CD4-positive, alpha-beta memory T cell (primary cell): ENCODE measurements around the gene KRTAP12-4. TPM values are rescaled to one million over a fixed set of nuclear protein-coding genes. Genes with fewer than 3 reads are reported as not detected.
"Not testable (repeated sequence)": the region's sequence is repeated elsewhere in the genome, so short reads cannot be mapped to it uniquely, and the experiment has no call there.

Source experiments
- CTCF ChIA-PET: fragments of 350-600 bp; sonication (Branson Sonifier 250); formaldehyde crosslinking; loops from one replicate; lab custom pipeline; 2021; ENCODE audit warnings: inconsistent platforms; ENCODE audit not compliant: partially characterized antibody; lab: Charles Lee
- POLR2A ChIA-PET: fragments of 350-600 bp; sonication (Branson Sonifier 250); formaldehyde crosslinking; loops from one replicate; lab custom pipeline; 2021; ENCODE audit not compliant: partially characterized antibody; lab: Charles Lee
- DNase-seq, 5 donors: peaks; one replicate each; pipeline versions ENCODE4 v3.0.0 to v3.0.0-alpha.2; 2020 to 2022; ENCODE audit warnings: mixed read lengths in 1 of 5
- H3K27ac ChIP-seq: one replicate; pipeline ENCODE4 v1.7.0; 2013; ENCODE audit warnings: low read depth, low read length
- H3K27me3 ChIP-seq: 2 replicates; pipeline ENCODE4 v1.7.0; 2013; ENCODE audit warnings: mild to moderate bottlenecking, low read length, moderate library complexity; ENCODE audit not compliant: insufficient read depth
- H3K36me3 ChIP-seq: 2 replicates; pipeline ENCODE4 v1.7.0; 2013; ENCODE audit warnings: mild to moderate bottlenecking, low read length, moderate library complexity; ENCODE audit not compliant: insufficient read depth
- H3K4me1 ChIP-seq: 2 replicates; pipeline ENCODE4 v1.7.0; 2013; ENCODE audit warnings: mild to moderate bottlenecking, low read length, moderate library complexity; ENCODE audit not compliant: insufficient read depth
- H3K4me3 ChIP-seq, 2 donors: one replicate each; pipeline ENCODE4 v1.7.0; 2013; ENCODE audit warnings: low read length in 2 of 2, mild to moderate bottlenecking in 1 of 2
- H3K9me3 ChIP-seq, 2 donors: one replicate each; pipeline ENCODE4 v1.7.0; 2013; ENCODE audit warnings: low read length in 2 of 2, control low read depth in 1 of 2; ENCODE audit not compliant: control insufficient read depth in 1 of 2
- H3K27ac Mint-ChIP-seq, 7 donors: one replicate each; pipeline ENCODE4 v1.8.0; 2020 to 2021; ENCODE audit warnings: mixed read lengths in 7 of 7, mild to moderate bottlenecking in 6 of 7, inconsistent platforms in 3 of 7, moderate library complexity in 3 of 7
- H3K27me3 Mint-ChIP-seq, 2 donors: one replicate each; pipeline ENCODE4 v1.8.0; 2020 to 2021; ENCODE audit warnings: mixed read lengths in 2 of 2
- H3K36me3 Mint-ChIP-seq, 2 donors: one replicate each; pipeline ENCODE4 v1.8.0; 2020 to 2021; ENCODE audit warnings: mixed read lengths in 2 of 2, inconsistent platforms in 1 of 2, mild to moderate bottlenecking in 1 of 2
- H3K4me1 Mint-ChIP-seq, 4 donors: one replicate each; pipeline ENCODE4 v1.8.0; 2020 to 2021; ENCODE audit warnings: mixed read lengths in 4 of 4, mild to moderate bottlenecking in 1 of 4
- H3K4me3 Mint-ChIP-seq, 8 donors: one replicate each; pipeline ENCODE4 v1.8.0; 2020 to 2021; ENCODE audit warnings: mixed read lengths in 8 of 8, mild to moderate bottlenecking in 7 of 8, moderate library complexity in 6 of 8, inconsistent platforms in 3 of 8
- H3K9me3 Mint-ChIP-seq, 8 donors: one replicate each; pipeline ENCODE4 v1.8.0; 2020 to 2021; ENCODE audit warnings: mixed read lengths in 8 of 8, mild to moderate bottlenecking in 5 of 8, inconsistent platforms in 3 of 8, moderate library complexity in 1 of 8
- intact Hi-C: fragments of 100-400 bp; cut with micrococcal nuclease; formaldehyde crosslinking; loops from one replicate; pipeline ENCODE4 v1.15.1; 2023
- polyA plus RNA-seq, 2 donors: library from polyadenylated mRNA; unstranded; fragments of 300-500 nt; fragmentation: Illumina TruSeq; gene quantifications; one replicate each; pipeline ENCODE4 v1.2.3, GENCODE V29; 2021
- total RNA-seq, 2 experiments: library from RNA; stranded (reverse); gene quantifications; one replicate each; pipeline ENCODE4 v1.2.3, GENCODE V29; 2021

KRTAP12-4 gene
- total and polyA plus RNA-seq, 4 experiments from 2014 or later, result not detected

DNA sequence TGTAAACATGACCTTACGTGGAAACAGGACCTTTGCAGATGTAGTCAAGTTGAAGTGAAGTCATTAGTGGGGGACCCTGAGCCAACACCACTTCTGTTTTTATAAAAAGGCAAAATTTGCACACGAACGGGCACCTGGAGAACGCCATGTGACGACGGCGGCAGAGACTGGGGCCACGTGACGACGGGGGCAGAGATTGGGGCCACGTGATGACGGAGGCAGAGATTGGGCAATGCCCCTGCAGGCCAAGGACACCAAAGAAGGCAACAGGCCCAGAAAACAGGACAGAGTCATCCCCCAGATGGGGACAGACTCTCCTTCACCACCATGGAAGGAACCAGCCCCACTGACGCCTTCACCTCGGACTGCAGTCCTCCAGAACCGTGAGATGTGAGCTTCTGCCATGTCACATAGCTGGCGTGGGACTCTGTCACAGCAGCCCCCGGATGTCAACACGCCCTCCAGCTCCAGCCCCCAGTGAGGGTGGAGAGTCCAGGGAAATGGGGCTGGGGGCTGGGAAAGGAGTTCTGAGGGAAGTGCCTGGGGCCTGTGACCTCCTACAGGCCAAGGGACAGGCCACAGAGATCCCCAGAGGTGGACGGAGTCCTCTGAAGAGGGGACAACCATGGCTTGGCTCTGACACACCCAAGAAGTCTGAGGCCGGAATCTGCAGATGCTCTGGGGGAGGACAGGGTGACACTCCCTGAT is 4.0 kb downstream of the KRTAP12-4 start:
- Mint-ChIP-seq H3K36me3 (peaks cover 3 to 4% of the 10 kb centered on the region in 2 donors), H3K27ac (peak overlapping the region in 3 of 7 donors; percentile 41 to 60 (median 55)), H3K4me3 (no peak overlapping the region), H3K9me3 (peaks cover 0 to 25% (median 9%) of the 10 kb centered on the region in 8 donors), H3K4me1 (peaks cover 18 to 31% (median 21%) of the 10 kb centered on the region in 4 donors), H3K27me3 (no peaks in the 10 kb centered on the region)
- ChIA-PET CTCF (no interaction called here), POLR2A (no interaction called here)
- Histone ChIP-seq H3K4me1 (peaks cover 23% of the 10 kb centered on the region), H3K27me3 (no peaks in the 10 kb centered on the region), H3K36me3 (no peaks in the 10 kb centered on the region), H3K27ac (no peak overlapping the region), H3K9me3 (no peaks in the 10 kb centered on the region), H3K4me3 (no peak overlapping the region)
- intact Hi-C loops, result no loop called here
- DNase-seq, result no peak

DNA sequence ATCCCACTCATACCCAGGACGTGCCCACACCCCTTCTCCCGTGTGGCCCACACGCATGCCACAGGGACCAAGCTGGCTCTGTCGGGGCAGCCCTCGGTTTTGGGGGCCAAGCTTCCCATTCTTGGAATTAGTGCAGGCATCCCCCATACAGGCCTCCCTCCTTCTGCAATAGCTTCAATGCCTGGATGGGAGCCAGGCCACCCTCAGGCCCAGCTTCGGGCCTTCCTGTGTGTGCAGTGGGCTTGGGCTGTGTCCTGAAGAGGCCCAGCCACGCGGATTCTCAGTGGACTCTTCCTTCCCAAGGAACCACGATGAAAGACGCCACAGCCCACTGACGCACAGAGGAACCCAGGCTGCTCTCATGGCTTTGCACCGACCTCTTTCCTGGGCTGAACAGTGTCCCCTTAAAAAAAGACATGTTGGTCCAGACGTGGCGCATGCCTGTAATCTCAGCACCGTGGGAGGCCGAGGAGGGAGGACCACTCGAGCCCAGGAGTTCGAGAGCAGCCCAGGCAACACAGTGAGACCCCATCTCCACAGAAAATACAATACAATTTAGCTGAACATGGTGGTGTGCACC is 4.8 kb downstream of the KRTAP12-4 start:
- peaks cover 14 to 23% (median 18%) of the 10 kb centered on the region in 4 donors for H3K4me1 Mint-ChIP-seq
- H3K27me3 Mint-ChIP-seq, result no peaks in the 10 kb centered on the region
- Histone ChIP-seq H3K27ac (no peak overlapping the region), H3K4me3 (no peak overlapping the region), H3K9me3 (peaks cover 0 to 2% of the 10 kb centered on the region in 2 donors), H3K36me3 (no peaks in the 10 kb centered on the region), H3K27me3 (no peaks in the 10 kb centered on the region), H3K4me1 (peaks cover 15% of the 10 kb centered on the region)
- peaks cover 8 to 9% of the 10 kb centered on the region in 2 donors for H3K36me3 Mint-ChIP-seq
- peak overlapping the region in 2 of 7 donors; percentile 47 to 55 for H3K27ac Mint-ChIP-seq
- intact Hi-C loops, result no loop called here
- ChIA-PET CTCF (no interaction called here), POLR2A (interaction anchor here (0.5 to 3.6 kb wide), 2 partner anchors 8 to 347 kb away, joined by 3 to 16 read pairs; partner anchors contain the start of gene KRTAP12-3)
- no peak overlapping the region for H3K4me3 Mint-ChIP-seq
- DNase-seq, result no peak
- peaks cover 0 to 28% (median 14%) of the 10 kb centered on the region in 8 donors for H3K9me3 Mint-ChIP-seq

DNA sequence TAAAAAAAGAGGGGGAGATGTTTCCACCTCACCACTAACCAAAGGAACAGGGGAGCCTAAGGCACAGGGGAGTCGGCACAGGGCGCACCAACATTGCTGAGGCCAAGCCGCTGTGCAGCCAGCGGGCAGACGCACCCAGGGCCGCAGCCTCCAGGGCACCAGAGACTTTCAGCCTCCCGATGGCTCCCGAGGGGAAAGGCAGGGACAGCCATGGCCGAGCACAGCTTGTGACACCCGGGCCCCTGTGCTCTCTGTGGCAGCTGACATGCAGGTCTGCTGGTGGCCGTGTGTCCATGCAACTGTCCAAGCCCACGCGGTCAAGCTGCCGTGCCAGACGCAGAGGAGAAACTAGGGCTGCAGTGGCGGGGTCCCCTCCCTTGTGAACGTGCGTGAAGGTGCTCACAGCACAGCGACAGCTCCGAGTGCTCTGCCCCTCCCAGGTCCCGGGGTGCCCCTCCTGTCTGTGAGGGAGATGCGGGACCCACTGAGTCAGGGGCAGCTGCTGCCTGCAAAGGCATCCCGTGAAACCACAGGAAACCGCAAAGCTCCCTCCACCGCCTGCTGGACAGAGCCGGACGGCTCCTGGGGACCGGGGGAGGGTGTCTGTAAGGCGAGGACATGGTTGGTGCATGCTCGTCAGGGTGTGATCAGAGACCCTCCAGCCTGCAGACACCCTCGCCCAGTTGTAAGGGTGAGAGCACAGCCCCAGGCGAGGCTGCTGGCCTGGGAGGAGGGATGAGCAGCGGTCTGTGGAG is 5.7 kb downstream of the KRTAP12-4 start:
- H3K36me3 Mint-ChIP-seq, result peaks cover 6 to 11% of the 10 kb centered on the region in 2 donors
- H3K9me3 ChIP-seq, result peaks cover 0 to 9% of the 10 kb centered on the region in 2 donors
- H3K9me3 Mint-ChIP-seq, result peaks cover 0 to 31% (median 18%) of the 10 kb centered on the region in 8 donors
- POLR2A ChIA-PET, result interaction anchor here (3.6 kb wide), 1 partner anchor 9 kb away, joined by 16 read pairs; the partner anchor contains the start of gene KRTAP12-3
- H3K36me3 ChIP-seq, result no peaks in the 10 kb centered on the region
- peak overlapping the region in 1 of 7 donors; percentile 41 for H3K27ac Mint-ChIP-seq
- H3K27ac ChIP-seq, result no peak overlapping the region
- intact Hi-C loops, result no loop called here
- no peak overlapping the region for H3K4me3 Mint-ChIP-seq
- H3K4me3 ChIP-seq, result no peak overlapping the region
- H3K4me1 ChIP-seq, result peaks cover 7% of the 10 kb centered on the region
- H3K4me1 Mint-ChIP-seq, result peaks cover 5 to 15% (median 9%) of the 10 kb centered on the region in 4 donors
- no peak for DNase-seq
- no peaks in the 10 kb centered on the region for H3K27me3 ChIP-seq
- H3K27me3 Mint-ChIP-seq, result no peaks in the 10 kb centered on the region
- CTCF ChIA-PET, result no interaction called here

DNA sequence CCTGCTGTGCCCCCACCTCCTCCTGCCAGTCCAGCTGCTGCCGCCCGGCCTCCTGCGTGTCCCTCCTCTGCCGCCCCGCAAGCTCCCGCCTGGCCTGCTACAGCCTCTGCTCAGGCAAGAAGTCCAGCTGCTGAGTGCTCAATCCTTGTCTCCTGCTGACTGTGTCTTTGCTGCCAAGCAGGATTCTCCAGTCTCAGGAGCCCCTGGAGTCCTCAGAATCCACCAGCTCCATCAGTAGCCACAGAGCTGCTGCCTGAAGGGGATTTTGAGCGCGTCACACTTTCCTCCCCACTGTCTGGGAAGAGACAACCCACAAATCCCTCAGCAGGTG is 7.3 kb downstream of the KRTAP12-4 start:
- H3K4me3 Mint-ChIP-seq, result no peak overlapping the region
- intact Hi-C loops, result no loop called here

GRCh38 chr21:44646366-44647221 is 7.9 kb downstream of the KRTAP12-4 start, which contains the start of gene KRTAP10-11:
Gene KRTAP10-11 (plus strand): TSS chr21:44646414. CDS start chr21:44646459, 45 bp downstream.
- Mint-ChIP-seq H3K9me3 (peaks cover 0 to 44% (median 30%) of the 10 kb centered on the region in 8 donors), H3K27ac (peak within 1 kb of the TSS in 2 of 7 donors; percentile 13 to 41), H3K36me3 (peaks cover 10 to 11% of the 10 kb centered on the region in 2 donors)
- H3K9me3 ChIP-seq, result peaks cover 0 to 13% of the 10 kb centered on the region in 2 donors
- ChIA-PET POLR2A (interaction anchor here (3.6 kb wide), 1 partner anchor 11 kb away, joined by 16 read pairs; the partner anchor contains the start of gene KRTAP12-3), CTCF (interaction anchor here (1.1 to 1.4 kb wide), 3 partner anchors 11 to 136 kb away, joined by 3 to 5 read pairs (median 4); partner anchors contain the start of gene KRTAP12-3)
- H3K27ac ChIP-seq, H3K4me1 Mint-ChIP-seq, H3K36me3 ChIP-seq, DNase-seq, H3K4me3 ChIP-seq, H3K27me3 ChIP-seq, H3K27me3 Mint-ChIP-seq, H3K4me1 ChIP-seq, intact Hi-C loops, H3K4me3 Mint-ChIP-seq: not testable (repeated sequence)

More for the DNA sequence above, 7.3 kb downstream of the KRTAP12-4 start:
- no peaks in the 10 kb centered on the region for H3K36me3 ChIP-seq
- DNase-seq, result no peak
- POLR2A ChIA-PET, result interaction anchor here (3.6 kb wide), 1 partner anchor 11 kb away, joined by 16 read pairs; the partner anchor contains the start of gene KRTAP12-3
- Mint-ChIP-seq H3K9me3 (peaks cover 0 to 40% (median 29%) of the 10 kb centered on the region in 8 donors), H3K27ac (peak overlapping the region in 1 of 7 donors; percentile 13), H3K36me3 (peaks cover 10 to 11% of the 10 kb centered on the region in 2 donors), H3K27me3 (no peaks in the 10 kb centered on the region), H3K4me1 (peaks cover 0 to 7% (median 4%) of the 10 kb centered on the region in 4 donors)
- no peaks in the 10 kb centered on the region for H3K27me3 ChIP-seq
- no peak overlapping the region for H3K4me3 ChIP-seq
- H3K27ac ChIP-seq, result no peak overlapping the region
- H3K4me1 ChIP-seq, result no peaks in the 10 kb centered on the region
- CTCF ChIA-PET, result interaction anchor here (1.1 to 1.4 kb wide), 3 partner anchors 11 to 136 kb away, joined by 3 to 5 read pairs (median 4); partner anchors contain the start of gene KRTAP12-3
- peaks cover 0 to 13% of the 10 kb centered on the region in 2 donors for H3K9me3 ChIP-seq

- Mint-ChIP-seq H3K4me1 (peaks cover 0 to 7% (median 3%) of the 10 kb centered on the region in 4 donors), H3K27ac (no peak overlapping the region), H3K9me3 (peaks cover 6 to 59% (median 37%) of the 10 kb centered on the region in 8 donors), H3K36me3 (peaks cover 10 to 23% of the 10 kb centered on the region in 2 donors), H3K27me3 (peaks cover 0 to 8% of the 10 kb centered on the region in 2 donors), H3K4me3 (no peak overlapping the region)
- intact Hi-C loops, result no loop called here
- Histone ChIP-seq H3K4me1 (no peaks in the 10 kb centered on the region), H3K27ac (no peak overlapping the region), H3K9me3 (peaks cover 0 to 13% of the 10 kb centered on the region in 2 donors), H3K4me3 (no peak overlapping the region), H3K36me3 (no peaks in the 10 kb centered on the region), H3K27me3 (no peaks in the 10 kb centered on the region)
- ChIA-PET CTCF (interaction anchor here (0.7 to 1.3 kb wide), 2 partner anchors 11 to 134 kb away, joined by 3 read pairs; no protein-coding TSS in a partner anchor), POLR2A (interaction anchor here (1.1 kb wide), 1 partner anchor 26 kb away, joined by 3 read pairs; no protein-coding TSS in a partner anchor)
- DNase-seq, result no peak
These were observed 9.6 kb downstream of the KRTAP12-4 start for GRCh38 chr21:44644878-44645277.
